ENCODE data around the gene FLT1.

FLT1 gene

GRCh38 chr13:28438067-28438466 lies 56.9 kb downstream of the FLT1 start:
- Histone ChIP-seq H4K20me1 (ENCODE audit: insufficient read depth, low read length) (no peaks in the 10 kb centered on the region), H2AFZ (ENCODE audit: low read length) (no peak overlapping the region), H3K27ac (ENCODE audit: low read depth, low read length, poor library complexity, severe bottlenecking) (no peak overlapping the region), H3K4me1 (ENCODE audit: insufficient read depth, low read length, severe bottlenecking) (no peaks in the 10 kb centered on the region), H3K79me2 (ENCODE audit: insufficient read depth, low read length) (no peaks in the 10 kb centered on the region), H3K4me2 (ENCODE audit: low read length) (no peak overlapping the region), H3K27me3 (ENCODE audit: insufficient read depth, low read length) (no peaks in the 10 kb centered on the region), H3K9me3 (ENCODE audit: low read length) (no peaks in the 10 kb centered on the region), H3K36me3 (ENCODE audit: insufficient read depth, low read length) (no peaks in the 10 kb centered on the region), H3K9me2 (ENCODE audit: low read depth, low read length) (no peaks in the 10 kb centered on the region), H3F3A (ENCODE audit: insufficient read depth, low read length) (no peaks in the 10 kb centered on the region), H3K9ac (ENCODE audit: low read length) (no peak overlapping the region), H3K4me3 (ENCODE audit: low read depth, low read length, poor library complexity, severe bottlenecking) (no peak overlapping the region)
- TF ChIP-seq CTCF (IDR thresholded peaks at IDR 0.05; ENCODE audit: low read length), result no peak
- no peak for TF ChIP-seq EZH2 (IDR thresholded peaks at IDR 0.05; ENCODE audit: borderline replicate concordance, low read length)

DNA sequence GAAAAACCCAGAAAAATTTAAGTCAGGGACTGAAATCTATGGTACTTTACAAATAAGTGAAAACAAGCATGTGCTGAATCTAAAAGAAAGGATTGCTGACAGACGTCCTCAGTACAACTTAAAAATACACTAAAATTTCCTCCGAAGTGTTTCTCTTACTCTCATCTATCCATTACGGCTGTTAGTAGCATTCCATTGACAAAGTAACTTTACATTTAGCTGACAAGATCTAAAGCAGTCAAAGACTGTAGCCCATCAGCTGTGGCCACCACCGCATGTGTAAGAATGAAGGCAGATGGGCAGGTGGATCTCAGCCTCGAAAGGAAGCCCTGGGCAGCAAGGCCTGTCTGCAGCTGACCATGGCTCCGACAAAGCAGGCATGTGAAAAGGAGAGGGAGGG lies 59.0 kb downstream of the FLT1 start:
- no peaks in the 10 kb centered on the region for H3K4me1 ChIP-seq (ENCODE audit: insufficient read depth, low read length, severe bottlenecking)
- TF ChIP-seq CTCF (IDR thresholded peaks at IDR 0.05; ENCODE audit: low read length), result no peak
- TF ChIP-seq EZH2 (IDR thresholded peaks at IDR 0.05; ENCODE audit: borderline replicate concordance, low read length), result no peak
- no peak overlapping the region for H3K4me2 ChIP-seq (ENCODE audit: low read length)
- H3K36me3 ChIP-seq (ENCODE audit: insufficient read depth, low read length), result no peaks in the 10 kb centered on the region
- no peak overlapping the region for H3K27ac ChIP-seq (ENCODE audit: low read depth, low read length, poor library complexity, severe bottlenecking)
- H3K9me2 ChIP-seq (ENCODE audit: low read depth, low read length), result no peaks in the 10 kb centered on the region
- no peak overlapping the region for H3K4me3 ChIP-seq (ENCODE audit: low read depth, low read length, poor library complexity, severe bottlenecking)
- no peaks in the 10 kb centered on the region for H3F3A ChIP-seq (ENCODE audit: insufficient read depth, low read length)
- no peak overlapping the region for H3K9ac ChIP-seq (ENCODE audit: low read length)
- H2AFZ ChIP-seq (ENCODE audit: low read length), result no peak overlapping the region
- H4K20me1 ChIP-seq (ENCODE audit: insufficient read depth, low read length), result no peaks in the 10 kb centered on the region
- H3K9me3 ChIP-seq (ENCODE audit: low read length), result no peaks in the 10 kb centered on the region
- no peaks in the 10 kb centered on the region for H3K79me2 ChIP-seq (ENCODE audit: insufficient read depth, low read length)
- no peaks in the 10 kb centered on the region for H3K27me3 ChIP-seq (ENCODE audit: insufficient read depth, low read length)

DNA sequence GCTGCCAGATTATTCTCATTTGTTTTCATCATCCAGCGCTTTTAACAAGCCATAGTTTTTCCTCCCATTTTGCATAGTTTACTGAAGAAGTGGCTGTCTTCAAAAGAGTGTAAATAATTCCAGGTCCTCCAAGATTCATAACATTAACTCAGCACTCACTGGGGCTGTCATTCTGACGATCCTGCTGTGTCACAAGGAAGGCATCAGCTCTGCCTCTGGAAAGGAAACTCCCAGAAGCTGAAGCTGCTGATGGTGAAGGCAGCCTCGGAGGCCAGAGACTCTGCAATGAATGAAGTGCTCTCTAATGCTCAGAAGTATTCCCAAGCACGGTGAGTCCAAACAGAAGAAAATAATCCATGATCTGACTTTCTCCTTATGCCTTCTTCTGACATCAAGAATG lies 60.0 kb downstream of the FLT1 start:
- Histone ChIP-seq H3K4me3 (ENCODE audit: low read depth, low read length, poor library complexity, severe bottlenecking) (no peak overlapping the region), H3K36me3 (ENCODE audit: insufficient read depth, low read length) (no peaks in the 10 kb centered on the region), H4K20me1 (ENCODE audit: insufficient read depth, low read length) (no peaks in the 10 kb centered on the region), H3K27me3 (ENCODE audit: insufficient read depth, low read length) (no peaks in the 10 kb centered on the region), H3K27ac (ENCODE audit: low read depth, low read length, poor library complexity, severe bottlenecking) (no peak overlapping the region), H3K4me2 (ENCODE audit: low read length) (no peak overlapping the region), H3F3A (ENCODE audit: insufficient read depth, low read length) (no peaks in the 10 kb centered on the region), H2AFZ (ENCODE audit: low read length) (no peak overlapping the region), H3K79me2 (ENCODE audit: insufficient read depth, low read length) (no peaks in the 10 kb centered on the region), H3K4me1 (ENCODE audit: insufficient read depth, low read length, severe bottlenecking) (no peaks in the 10 kb centered on the region), H3K9me3 (ENCODE audit: low read length) (no peaks in the 10 kb centered on the region), H3K9me2 (ENCODE audit: low read depth, low read length) (no peaks in the 10 kb centered on the region), H3K9ac (ENCODE audit: low read length) (no peak overlapping the region)
- TF ChIP-seq EZH2 (IDR thresholded peaks at IDR 0.05; ENCODE audit: borderline replicate concordance, low read length), result no peak
- TF ChIP-seq CTCF (IDR thresholded peaks at IDR 0.05; ENCODE audit: low read length), result no peak

Measured in OCI-LY1 (cell line).